ENCODE measurements around the gene MAG.

- TF ChIP-seq CTCF (conservative IDR thresholded peaks at IDR 0.05; ENCODE audit: low read length) (no peak), EZH2phosphoT487 (IDR thresholded peaks at IDR 0.05; ENCODE audit: borderline replicate concordance) (no peak)
Observed at GRCh38 chr19:35337097-35337983, 45.4 kb downstream of the MAG start.
